Epithelial cell of esophagus (primary cell): ENCODE results near the gene SENP5.
"Not testable (repeated sequence)": the region's sequence is repeated elsewhere in the genome, so short reads cannot be mapped to it uniquely, and the experiment has no call there.

Source experiments
- DNase-seq: peaks from one replicate; pipeline ENCODE4 v3.0.0; 2010; ENCODE audit warnings: low read depth
- H3K4me3 ChIP-seq: 2 replicates; pipeline ENCODE4 v1.5.1; 2011; ENCODE audit warnings: mild to moderate bottlenecking, low read length, control low read depth
- TF ChIP-seq, protein P1 (sequence below): IDR thresholded peaks from 2 replicates; pipeline ENCODE4 v1.5.1; 2011; ENCODE audit warnings: low read depth, mild to moderate bottlenecking, low read length, control low read depth, inconsistent platforms; ENCODE audit not compliant: insufficient read depth; ENCODE audit errors: missing control alignments

SENP5 gene

DNA sequence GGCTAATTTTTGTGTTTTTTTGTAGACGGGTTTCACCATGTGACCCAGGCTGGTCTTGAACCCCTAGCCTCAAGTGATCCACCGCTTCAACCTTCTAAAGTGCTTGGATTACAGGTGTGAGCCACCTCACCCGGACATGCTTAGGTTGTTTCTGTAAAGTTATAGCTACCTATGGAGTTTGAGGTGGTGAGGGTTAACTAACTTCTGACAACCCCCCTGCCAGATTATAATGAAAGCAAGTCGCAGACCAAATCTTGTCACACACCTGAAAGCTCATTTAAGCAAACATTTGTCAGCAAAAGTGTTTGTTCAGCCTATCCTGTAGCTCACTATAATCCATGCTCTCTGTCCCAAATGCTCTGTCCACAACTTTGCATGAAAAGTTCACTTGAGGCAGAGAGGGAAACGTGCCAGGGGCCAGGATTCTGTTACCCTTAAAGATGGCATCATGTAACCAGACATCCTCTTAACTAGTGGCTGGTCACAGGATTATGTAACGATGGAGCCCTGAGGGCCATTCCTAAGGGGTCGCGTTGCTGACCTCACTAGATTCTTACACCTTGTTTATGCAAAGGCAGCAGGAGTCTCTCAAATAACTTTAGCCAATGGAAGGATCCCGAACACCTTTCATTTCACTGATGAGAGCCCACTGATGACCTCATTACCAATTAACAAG is 24.1 kb upstream of the SENP5 start:
- H3K4me3 ChIP-seq, result no peak overlapping the region
- DNase-seq, result peak; percentile 5
- TF ChIP-seq, protein P1, sequence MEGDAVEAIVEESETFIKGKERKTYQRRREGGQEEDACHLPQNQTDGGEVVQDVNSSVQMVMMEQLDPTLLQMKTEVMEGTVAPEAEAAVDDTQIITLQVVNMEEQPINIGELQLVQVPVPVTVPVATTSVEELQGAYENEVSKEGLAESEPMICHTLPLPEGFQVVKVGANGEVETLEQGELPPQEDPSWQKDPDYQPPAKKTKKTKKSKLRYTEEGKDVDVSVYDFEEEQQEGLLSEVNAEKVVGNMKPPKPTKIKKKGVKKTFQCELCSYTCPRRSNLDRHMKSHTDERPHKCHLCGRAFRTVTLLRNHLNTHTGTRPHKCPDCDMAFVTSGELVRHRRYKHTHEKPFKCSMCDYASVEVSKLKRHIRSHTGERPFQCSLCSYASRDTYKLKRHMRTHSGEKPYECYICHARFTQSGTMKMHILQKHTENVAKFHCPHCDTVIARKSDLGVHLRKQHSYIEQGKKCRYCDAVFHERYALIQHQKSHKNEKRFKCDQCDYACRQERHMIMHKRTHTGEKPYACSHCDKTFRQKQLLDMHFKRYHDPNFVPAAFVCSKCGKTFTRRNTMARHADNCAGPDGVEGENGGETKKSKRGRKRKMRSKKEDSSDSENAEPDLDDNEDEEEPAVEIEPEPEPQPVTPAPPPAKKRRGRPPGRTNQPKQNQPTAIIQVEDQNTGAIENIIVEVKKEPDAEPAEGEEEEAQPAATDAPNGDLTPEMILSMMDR, result no peak

DNA sequence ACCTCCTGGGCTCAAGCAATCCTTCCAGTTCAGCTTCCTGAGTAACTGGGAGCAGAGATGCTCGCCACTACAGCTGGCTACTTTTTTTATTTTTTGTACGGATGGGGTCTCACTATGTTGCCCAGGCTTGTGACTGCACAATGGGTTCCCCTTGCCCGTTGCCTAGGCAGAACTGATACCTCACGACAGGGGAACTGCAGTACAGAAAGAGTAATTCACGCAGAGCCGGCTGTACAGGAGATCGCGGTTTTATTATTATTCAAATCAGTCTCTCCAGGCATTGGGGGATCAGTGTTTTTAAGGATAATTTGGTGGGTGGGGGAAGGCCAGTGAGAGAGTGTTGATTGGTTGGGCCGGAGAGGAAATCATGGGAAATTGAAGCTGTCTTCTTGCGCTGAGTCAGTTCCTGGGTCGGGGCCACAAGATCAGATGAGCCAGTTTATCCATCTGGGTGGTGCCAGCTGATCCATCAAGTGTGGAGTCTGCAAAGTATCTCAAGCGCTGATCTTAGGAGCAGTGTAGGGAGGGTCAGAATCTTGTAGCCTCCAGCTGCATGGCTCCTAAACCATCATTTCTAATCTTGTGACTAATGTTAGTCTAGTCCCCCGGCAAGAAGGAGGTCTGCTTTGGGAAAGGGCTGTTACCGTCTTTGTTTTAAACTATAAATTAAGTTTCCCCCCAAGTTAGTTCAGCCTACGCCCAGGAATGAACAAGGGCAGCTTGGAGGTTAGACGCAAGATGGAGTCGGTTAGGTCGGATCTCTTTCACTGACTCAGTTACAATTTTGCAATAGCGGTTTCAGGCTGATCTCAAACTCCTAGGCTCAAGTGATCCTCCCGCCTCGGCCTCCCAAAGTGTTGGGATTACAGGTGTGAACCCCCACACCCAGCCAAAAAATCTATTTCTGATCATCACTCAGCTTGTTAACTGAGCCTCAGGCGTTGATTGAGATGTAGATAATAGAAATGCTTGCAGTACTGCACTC is 23.2 kb upstream of the SENP5 start:
- not testable (repeated sequence) for DNase-seq, H3K4me3 ChIP-seq

DNA sequence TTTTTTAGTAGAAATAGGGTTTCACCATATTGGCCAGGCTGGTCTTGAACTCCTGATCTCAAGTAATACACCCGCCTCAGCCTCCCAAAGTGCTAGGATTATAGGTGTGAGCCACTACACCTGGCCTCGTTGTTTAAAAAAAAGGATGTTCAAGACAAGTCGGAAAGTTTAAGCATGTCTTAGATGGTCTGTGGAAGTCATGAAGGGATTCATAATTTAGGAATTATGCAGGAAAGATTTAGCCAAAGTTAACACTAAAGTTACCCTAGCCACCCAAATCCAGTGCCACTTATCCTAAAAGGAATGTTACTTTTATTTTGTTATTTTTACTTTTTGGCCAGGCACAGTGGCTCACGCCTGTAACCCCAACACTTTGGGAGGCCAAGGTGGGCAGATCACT is 19.3 kb upstream of the SENP5 start:
- not testable (repeated sequence) for H3K4me3 ChIP-seq, DNase-seq

DNA sequence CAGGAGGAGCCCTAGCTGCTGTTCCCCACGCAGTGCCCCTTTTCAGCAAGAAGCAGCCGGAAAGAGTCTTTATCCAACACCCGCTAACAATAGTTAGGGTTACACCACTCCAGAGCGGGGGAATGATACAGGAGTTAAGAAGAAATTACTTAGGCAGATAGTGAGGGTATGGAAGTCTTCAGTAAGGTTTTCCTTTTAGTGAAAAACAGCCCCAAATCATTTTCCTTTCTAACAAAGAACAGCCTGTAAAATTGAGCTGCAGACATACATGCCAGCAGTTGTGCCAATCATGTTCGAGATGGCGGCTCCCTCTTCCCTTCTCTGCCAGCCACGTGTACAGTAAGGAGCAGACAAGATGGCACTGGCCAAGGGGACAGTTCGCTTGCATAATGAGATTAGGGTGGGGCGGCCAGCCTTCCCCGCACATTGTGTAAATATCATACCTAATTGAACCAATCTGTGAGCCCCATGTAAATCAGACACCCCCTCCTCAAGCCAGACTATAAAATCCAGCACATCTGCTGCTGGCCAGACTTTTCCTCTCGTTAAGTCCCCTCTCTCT is 18.5 kb upstream of the SENP5 start:
- no peak for DNase-seq
- TF ChIP-seq, protein P1, result no peak
- H3K4me3 ChIP-seq, result no peak overlapping the region

DNA sequence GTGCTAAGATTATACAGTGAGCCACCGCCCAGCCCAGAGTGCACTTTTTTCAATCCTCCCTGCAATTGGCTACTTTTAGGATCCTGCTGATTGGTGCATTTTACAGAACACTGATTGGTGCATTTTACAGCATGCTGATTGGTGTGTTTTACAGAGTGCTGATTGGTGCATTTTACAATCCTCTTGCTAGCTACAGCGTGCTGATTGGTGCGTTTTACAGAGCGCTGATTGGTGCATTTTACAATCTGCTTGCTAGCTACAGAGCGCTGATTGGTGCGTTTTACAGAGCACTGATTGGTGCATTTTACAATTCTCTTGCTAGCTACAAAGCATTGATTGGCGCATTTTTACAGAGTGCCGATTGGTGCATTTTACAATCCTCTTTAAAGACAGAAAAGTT is 4.7 kb upstream of the SENP5 start:
- not testable (repeated sequence) for DNase-seq, H3K4me3 ChIP-seq

DNA sequence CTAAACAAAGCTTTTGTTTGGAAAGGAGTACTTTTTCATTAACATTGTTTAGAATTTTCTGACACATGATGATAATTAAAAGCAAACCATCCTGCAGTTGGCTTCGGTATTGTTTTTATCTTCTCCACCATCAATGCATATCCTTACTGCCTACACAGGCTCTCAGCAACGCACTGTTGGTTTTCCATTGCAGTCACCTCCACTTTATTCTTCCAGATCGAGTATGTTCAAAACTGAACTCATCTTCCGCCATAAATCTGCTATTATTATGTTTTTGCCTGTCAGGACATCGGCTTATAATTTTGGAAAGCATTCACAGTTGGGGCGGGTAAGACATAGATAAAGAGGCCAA is 589 bp upstream of the SENP5 start:
- no peak for DNase-seq
- TF ChIP-seq, protein P1, result no peak

DNA sequence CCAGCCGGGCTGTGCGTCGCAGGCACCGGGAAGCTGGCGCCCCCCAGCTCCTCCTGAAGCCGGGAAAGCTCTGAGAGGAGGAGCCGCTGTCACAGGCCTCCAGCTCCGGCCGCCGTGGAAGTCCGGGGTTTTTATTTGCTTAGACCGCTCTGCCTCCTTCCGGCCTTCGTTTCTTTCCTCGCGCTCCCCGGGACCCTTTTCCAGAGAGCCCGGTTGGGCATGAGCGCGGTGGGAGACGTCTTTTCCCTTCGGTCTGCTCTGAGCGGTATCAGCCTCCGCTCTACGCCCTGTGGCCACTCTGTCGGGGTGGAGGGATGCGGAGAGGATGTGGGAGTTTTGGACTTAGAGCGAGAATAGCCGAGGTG is 559 bp downstream of the SENP5 start:
- peak; percentile 36 for DNase-seq

More for the DNA sequence above, 589 bp upstream of the SENP5 start:
- peak overlapping the region; percentile 67 for H3K4me3 ChIP-seq

DNA sequence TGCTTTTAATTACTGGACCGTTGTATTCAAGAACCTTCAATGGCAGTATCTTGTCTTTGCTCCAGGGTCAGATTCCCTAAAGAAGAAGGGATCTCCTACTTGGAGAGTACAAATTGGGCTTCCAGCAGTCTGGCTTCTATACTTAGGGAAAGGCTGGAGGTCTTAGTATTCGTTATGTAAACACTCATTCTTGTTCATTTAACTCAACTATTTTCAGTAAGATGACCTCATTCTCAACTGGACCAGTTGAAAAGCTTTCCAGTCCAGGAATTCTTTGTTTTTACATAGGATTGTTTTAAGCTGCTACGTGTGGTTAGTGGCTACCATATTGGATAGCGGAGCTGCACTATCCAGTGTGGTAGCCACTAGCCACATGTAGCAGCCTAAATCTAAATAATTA is 4.6 kb downstream of the SENP5 start:
- TF ChIP-seq, protein P1, result no peak
- H3K4me3 ChIP-seq, result no peak overlapping the region
- no peak for DNase-seq

More for the DNA sequence above, 559 bp downstream of the SENP5 start:
- TF ChIP-seq, protein P1, result no peak
- H3K4me3 ChIP-seq, result peak overlapping the region; percentile 80

DNA sequence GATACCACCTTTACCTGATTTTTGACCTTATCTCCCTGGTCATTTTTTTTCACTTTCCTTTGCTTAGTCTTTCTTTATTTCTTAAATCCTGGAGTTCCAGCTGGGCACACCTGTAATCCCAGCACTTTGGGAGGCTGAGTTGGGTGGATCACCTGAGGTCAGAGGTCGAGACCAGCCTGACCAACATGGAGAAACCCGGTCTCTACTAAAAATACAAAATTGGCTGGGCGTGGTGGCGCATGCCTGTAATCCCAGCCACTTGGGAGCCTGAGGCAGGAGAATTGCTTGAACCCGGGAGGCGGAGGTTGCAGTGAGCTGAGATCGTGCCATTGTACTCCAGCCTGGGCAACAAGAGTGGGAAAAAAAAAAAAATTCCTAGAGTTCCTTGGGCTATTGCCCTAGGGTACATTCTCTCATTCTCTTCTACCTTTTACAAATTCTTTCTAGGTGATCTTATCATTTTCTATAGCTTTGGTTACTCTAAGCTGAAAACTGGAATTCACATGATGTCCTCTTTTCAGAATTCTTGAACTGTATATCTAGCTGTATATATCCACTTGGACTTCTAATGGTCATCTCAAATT is 6.9 kb downstream of the SENP5 start:
- DNase-seq, result not testable (repeated sequence)

More for the DNA sequence above, 6.9 kb downstream of the SENP5 start:
- not testable (repeated sequence) for H3K4me3 ChIP-seq
